Activated CD4-positive, alpha-beta T cell treated with anti-CD3 and anti-CD28 coated beads, Interleukin-2, amount 50 U/mL, for 48 hours (primary cell): ENCODE measurements around the gene TRIM39.
A peak's percentile ranks its signal among the peaks of the same experiment; 100 is the strongest.
"Not testable (repeated sequence)": the region's sequence is repeated elsewhere in the genome, so short reads cannot be mapped to it uniquely, and the experiment has no call there.

Experiments
- DNase-seq, 2 experiments: peaks; one replicate each; pipeline ENCODE4 v3.0.0-alpha.2; 2020

Gene TRIM39

DNA sequence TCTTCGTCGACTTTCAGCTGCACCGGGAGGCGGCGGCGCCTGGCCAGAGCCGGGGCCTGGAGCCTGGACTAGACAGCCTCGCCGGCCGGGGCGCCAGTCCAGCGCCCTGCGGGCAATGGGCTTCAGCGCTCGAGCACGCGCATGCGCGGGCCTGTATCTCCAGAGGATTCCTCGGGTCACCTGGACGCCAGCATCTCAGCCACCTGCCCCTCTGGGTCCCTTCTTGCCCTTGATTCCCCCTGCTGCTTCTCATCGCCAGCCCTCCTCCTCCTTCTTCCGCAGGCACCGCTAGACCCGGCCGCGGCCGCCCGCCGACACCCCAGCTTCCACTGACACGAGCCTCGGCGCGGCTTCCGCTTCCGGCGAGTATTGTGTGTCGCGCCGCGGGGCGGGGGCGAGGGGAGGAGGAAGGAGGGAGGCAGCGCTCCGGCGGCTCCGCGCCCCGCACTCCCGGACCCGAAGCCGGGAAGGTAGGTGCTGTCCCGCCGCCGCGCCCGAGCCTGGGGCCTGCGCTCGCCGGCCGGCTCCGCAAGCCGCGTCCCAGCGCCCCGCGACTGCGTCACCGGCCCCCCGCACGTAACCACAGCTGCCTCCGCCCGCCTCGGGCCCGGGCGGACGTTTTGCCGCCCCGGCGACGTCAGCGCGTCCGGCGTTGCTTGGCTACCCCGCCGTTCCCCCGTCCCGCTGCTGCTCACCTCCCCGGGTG, at the start of gene TRIM39:
Gene TRIM39, plus strand, starts transcription at position 402 of the 706 bp plus-strand sequence. CDS start 2,391 bp downstream, outside the sequence.
- DNase-seq: peak; percentile 85 to 88

DNA sequence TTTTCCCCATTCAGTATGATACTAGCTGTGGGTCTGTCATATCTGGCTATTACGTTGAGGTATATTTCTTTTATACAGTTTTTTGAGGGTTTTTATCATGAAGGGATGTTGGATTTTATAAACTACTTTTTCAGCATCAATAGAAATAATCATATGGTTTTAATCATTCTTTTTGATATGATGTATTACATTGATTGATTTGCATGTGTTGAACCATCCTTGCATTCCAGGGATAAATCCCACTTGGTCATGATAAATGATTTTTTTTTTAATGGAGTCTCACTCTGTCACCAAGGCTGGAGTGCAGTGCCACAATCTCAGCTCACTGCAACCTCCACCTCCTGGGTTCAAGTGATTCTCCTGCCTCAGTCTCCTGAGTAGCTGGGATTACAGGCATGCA, 45.7 kb upstream of the TRIM39 start:
- not testable (repeated sequence) for DNase-seq

DNA sequence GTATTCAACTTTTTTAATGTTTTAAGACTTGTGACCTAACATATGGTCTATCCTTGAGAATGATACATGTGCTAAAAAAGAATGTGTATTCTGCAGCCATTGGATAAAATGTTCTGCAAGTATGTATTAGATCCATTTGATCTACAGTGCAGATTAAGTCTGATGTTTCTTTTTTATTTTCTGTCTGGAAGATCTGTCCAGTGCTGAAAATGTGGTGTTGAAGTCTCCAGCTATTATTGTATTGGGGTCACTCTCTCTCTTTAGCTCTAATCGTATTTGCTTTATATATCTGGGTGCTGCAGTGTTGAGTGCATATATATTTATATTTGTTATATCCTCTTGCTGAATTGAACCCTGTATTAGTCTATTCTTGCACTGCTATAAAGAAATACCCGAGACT, 44.2 kb upstream of the TRIM39 start:
- DNase-seq: no peak

DNA sequence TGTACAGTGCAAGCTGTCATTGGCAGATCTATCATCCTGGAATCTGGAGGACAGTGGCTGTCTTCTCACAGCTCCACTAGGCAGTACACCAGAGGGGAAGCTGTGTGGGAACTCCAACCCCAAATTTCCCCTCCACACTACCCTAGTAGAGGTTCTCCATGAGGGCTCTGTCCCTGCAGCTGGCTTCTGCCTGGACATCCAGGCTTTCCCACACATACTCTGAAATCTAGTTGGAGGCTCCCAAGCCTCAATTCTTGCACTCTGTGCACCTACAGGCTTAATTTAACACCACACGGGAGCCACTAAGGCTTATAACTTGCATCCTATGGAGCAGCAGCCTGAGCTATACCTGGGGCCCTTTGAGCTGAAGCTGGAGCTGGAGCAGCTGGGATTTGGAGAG, 43.0 kb upstream of the TRIM39 start:
- DNase-seq: no peak

DNA sequence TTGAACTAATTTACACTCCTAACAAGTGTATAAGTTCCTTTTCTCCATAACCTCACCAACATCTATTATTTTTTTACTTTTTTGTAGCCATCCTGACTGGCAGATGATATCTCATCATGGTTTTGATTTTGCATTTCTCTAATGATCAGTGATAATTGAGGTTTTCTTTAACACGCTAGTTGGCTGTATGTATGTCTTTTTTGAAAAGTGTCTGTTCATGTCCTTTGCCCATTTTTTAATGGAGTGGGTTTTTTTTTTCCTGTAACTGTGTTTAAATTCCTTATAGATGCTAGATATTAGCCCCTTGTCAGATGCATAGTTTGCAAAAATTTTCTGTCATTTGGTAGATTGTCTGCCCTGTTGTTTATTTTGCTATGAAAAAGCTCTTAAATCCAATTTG, 39.6 kb upstream of the TRIM39 start:
- DNase-seq: no peak

DNA sequence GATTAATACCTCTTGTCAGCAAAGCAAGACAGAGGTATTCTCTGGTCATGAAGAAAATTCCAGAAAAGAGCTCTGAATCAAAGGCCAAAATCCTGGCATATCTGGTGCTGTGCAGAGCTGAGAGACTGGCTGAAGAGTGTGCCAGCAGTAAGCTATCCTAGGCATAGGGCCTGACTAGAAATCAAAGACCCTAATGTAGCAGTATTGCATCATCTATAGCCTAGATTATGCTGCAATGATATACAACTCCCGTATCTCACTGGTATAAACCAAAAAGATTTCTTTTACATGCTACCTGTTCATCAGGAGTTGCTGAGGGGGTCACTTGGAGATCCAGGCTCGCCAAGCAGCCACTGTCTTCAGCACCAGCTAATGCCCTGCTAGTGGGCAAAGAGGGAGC, 30.9 kb upstream of the TRIM39 start:
- DNase-seq: no peak

DNA sequence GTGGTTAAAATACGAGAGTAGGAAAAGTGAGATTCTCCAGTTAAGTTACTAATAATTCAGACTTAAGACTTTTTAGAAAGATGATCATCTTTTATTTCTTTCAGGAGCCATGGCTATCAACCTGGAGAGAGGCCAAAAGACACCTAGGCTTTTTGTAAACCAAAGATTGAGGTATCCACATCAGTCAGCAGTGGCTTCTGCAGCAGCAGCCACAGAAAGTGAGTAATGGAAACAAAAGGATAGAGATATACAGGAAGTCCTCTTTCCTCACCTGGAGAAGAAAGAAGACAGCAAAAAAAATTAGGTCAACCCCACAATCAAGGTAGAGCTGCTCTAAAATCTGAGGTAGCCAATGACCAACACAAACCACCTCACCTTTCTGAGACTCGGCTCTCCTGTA, 22.7 kb upstream of the TRIM39 start:
- DNase-seq: no peak

DNA sequence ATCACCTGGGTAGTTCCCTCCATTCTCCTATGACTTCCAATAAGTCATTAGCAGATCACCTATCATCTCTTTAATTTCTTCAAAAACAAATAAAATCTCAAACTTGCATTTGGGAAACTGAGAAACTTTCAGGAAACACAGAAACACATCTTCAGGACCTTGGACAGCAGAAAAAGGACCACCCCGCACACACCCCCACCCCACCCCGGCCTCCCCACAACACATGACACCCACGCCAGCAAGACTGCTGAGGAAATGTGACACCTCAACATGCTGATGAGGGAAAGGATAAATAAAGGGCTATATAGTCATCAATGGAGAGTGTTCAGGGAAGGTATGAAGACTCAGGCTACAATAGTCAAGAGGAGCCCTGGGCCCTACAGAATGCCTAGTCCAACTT, 15.6 kb upstream of the TRIM39 start:
- no peak for DNase-seq

DNA sequence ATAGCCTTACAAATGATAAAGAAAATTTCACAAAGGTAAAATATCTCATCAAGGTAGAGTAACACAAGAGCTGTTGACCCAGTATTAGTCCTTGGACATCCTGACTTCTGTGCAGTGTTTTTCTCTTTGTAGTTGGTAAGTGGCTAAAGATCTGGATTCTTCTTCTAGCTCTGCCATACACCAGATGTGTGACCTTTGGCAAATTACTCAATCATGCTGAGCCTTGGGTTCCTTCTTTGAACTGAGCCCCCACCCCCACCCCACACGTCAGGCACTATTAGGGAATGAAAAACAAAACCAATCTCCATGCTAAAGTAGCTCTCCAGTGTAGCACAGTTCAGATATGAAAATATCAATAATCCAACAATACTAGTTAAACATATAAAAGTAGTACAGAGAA, 15.1 kb upstream of the TRIM39 start:
- no peak for DNase-seq

DNA sequence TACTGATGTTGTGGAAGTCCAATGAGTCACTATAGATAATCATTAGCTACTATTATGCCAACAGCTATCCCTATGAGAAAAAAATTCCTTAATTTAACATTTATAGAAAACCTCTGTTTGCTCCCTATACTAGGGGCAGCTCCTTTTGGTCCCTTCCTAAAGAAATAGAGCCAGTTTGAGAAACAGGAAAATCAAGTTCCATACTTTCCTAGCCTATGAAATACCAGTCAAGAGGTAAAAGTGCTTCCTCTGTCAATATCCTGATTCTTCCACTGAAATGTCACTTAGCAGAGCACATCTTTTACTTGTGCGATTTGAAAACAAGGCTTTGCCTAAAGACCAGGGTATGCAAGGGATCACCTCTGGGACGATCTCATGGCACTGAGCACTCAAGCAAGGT, 14.5 kb upstream of the TRIM39 start:
- no peak for DNase-seq

DNA sequence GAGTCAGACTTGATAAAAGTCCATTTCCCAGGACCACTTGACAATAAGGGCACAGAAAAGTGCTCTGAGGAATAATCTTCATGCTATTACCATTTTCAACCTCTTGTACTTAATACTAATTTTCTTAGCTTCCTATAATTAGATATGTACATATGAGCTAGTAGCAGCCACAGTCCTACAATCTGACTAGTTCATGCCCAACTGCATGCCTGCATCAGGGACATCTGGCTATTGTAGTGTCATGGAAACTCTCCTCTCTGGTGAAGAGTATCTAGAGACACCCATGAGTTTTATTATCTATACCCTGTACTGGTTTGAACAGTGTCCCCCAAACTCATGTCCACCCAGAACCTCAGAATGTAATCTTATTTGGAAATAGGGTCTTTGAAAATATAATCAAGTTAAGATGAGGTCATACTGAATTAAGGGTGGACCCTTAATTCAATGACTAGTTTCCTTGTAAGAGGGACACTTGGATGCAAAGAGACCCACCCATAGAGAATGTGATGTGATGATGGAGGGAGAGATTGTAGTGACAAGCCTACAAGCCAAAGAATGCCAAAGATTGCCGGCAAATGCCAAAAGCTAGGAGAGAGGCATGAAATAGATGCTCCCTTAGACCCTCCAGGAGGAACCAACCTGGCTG, 13.9 kb upstream of the TRIM39 start:
- no peak for DNase-seq

DNA sequence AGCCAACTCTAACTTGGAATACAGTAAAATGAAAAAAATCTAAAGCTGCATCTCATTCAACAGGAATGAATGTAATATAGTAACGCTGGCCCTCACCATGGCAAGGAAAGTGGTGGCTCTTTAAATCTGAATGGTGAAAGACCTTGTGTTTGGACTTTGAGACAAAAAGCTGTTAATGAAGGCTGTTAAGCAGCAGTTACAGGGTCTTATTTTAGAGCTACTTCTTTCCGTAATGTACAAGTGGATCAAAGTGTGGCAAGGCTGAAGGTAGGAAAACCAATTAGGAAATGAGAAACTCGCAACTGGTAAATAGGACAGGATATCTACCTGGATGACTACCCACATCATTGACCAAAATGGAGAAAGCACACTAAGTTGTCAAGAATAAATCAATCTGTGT, 11.6 kb upstream of the TRIM39 start:
- DNase-seq: no peak

DNA sequence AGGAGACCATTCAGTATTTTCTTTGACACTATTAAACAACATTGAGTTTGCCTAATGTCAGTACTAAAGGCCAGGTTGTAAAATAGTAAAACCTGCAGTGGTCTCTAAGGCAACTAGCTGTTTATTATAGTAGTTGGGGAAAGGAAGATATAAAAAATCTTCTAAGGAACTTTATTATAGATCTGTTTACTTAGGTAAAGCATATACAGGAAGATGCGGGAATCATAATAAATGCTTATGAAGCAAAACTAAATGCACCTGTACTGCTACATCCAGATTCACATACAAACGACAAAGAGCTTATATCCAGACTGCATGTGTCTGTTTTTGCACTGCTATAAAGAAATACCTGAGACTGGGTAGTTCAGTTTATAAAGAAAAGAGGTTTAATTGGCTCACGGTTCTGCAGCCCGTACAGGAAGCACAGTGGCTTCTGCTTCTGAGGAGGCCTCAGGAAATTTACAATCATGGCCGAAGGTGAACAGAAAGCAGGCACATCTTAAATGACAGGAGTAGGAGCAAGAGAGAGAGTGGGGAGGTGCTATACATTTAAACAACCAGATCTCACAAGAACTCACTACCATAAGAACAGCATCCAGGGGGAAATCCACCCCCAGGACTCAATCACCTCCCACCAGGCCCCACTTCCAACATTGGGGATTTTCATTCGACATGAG, 8.7 kb upstream of the TRIM39 start:
- DNase-seq: no peak

DNA sequence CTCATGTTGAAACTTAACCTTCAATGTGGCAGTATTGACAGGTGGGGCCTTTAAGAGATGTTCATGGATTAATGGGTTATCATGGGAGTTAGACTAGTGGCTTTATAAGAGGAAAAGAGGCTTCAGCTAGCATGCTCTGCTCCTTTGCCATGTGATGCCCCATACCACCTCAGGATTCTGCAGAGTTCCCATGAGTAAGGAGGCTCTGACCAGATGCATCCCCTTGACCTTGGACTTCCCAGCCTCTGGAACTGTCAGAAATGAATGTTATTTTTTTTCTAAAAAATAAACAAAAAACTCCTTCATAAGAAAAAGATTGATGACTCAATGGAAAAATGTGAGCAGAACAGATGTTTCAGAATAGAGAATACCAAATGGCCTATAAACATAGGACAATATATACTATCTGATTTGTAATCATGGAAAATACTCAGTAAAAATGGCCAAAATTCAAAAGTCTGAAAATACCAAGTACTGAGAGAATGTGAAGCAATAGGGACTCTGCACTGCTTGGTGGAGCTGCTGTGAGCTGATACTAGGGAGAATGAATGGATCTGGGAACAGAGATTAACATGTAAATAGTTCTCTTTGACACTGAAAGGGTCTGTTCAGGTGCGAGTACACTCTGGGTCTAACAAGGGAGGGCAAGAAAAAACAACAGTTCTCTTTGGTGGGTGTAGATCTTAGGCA, 7.4 kb upstream of the TRIM39 start:
- DNase-seq: no peak

DNA sequence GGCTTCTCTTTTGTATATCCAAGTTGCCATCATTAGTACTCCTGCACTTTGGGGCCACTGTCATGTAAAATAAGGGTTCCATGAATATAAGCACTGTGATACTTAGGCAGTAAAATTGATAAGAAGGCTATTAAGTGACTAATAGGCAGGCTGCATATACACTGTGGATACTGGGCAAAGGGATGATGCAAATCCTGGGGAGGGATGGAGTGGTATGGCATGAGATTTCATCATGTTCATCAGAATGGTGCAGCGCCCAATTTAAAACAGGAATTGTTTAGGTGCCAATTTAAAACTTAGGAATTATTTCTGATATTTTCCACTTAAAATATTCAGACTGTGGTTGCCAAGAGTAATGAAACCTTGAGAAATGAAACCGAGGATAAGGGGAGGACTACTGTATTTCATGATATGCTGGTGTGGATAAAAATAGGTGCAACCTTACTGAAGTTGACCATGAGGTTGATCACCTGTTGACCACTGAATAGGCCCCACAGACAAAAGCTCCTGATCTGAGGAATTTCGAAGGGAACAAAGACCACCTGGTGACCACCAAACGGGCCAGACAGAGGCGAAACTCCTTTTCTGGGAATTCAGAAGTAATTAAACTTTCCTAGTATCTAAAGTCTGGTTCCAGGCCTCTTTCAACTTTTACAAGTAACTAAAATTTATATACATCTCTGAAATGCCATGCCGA, 4.9 kb upstream of the TRIM39 start:
- DNase-seq: no peak

DNA sequence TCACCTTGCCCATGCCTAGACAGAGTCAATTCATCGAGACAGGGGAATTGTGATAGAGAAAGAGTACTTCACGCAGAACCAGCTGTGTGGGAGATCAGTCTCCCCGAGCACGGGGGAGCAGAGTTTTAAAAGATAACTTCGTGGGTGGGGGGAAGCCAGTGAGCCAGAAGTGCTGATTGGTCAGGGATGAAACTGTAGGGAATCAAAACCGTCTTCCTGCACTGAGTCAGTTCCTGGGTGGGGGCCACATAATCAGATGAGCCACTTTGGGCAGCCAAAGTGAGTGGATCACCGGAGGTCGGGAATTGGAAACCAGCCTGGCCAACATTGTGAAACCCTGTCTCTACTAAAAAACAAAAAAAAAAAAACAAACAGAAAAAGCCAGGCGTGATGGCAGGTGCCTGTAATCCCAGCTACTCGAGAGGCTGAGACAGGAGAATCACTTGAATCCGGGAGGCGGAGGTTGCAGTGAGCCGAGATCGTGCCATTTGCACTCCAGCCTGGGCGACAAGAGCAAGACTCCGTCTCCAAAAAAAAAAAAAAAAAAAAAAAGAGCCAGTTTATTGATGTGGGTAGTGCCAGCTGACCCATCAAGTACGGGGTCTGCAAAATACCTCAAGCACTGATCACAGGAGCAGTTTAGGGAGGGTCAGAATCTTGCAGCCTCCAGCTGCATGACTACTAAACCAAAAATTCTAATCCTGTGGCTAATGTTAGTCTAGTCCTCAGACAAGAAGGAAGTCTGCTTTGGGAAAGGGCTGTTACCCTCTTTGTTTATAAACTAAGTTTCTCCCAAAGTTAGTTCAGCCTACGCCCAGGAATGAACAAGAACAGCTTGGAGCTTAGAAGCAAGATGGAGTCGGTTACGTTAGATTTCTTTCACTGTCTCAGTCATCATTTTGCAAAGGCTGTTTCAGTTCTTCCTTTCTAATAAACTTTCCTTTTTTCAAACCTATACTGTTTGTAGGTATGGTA, 3.9 kb upstream of the TRIM39 start:
- DNase-seq: peak; percentile 26 to 46

DNA sequence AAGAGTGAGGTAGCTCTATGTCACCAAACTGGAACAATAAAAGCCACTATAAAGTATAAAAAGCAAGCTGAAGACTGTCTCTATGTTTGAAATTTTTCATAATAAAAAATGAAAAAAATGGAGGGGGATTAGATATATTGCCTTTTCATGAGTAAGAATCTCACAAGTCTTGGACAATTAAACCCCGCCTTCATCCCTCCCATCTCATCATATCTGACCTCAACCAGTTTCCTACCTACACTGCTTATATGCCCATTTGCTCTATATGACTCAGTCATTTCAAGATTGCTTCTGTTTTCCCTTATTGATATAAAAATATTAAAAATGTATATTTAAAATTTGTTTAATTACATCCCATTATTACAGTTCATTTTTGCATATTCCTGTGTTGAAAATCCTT, 2.9 kb upstream of the TRIM39 start:
- DNase-seq: no peak

DNA sequence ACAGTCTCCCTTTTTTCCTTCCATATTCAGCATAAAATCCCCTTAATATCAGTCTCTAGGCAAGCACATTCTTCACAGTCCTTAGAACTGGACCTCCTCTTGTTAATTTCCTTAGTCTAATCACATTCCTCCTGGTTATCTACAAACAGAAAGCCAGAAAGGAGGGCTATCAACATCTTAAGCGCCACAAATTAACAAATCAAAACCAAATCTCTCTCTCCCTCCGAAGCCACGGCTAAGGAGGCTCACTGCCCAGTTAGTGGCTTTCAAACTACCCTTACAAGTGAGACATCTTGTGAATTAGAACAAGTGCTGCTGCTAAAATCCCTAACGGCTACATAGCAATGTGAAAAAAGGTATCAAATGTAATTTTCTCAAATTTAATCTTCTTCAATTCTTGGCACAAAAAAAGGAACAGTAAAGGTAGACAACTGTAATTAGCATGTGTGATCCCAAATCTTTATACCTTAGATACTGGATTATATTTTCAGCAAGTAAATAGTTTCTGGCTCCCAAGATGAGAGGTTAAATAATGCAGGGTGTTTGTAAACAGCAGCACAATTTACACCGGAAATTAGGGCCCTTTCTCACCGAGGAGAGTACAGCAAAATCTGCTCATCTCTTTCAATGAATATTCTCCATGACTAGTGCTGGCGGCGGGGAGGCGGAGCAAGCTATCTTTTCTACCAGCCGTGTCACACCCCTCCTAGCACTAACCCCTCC, 1.4 kb upstream of the TRIM39 start:
- peak; percentile 88 to 91 for DNase-seq

DNA sequence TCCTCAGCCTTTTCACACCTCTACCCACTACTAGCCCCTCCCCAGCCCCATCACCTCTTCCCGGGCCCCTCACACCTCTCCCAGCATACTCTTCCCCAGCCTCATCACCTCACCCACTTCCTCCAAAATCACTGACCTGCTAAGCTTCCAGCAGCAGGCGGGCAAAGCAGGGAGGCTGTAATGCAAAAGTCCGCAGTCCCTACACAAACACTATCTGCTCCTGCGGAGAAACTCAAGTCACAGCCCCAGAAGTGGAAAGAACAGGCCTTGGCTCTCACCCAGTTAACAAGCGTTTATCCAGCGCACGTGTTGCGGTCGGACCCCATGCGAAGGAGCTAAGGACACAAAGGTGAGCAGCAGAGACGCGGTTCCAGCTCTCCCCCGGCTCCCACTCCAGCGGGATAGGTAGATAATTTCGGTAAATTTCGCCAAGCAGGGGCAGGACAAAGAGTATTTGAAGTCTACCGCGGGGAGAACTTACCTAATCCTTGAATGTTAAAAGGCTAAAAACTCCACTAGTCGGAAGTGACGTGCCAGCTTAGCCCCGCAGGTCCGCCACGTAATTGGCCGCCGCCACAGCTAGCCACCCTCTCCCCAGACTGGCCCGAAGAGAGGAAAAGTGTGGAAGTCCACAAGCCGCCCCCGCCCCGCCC, 728 bp upstream of the TRIM39 start:
- peak; percentile 78 to 82 for DNase-seq

DNA sequence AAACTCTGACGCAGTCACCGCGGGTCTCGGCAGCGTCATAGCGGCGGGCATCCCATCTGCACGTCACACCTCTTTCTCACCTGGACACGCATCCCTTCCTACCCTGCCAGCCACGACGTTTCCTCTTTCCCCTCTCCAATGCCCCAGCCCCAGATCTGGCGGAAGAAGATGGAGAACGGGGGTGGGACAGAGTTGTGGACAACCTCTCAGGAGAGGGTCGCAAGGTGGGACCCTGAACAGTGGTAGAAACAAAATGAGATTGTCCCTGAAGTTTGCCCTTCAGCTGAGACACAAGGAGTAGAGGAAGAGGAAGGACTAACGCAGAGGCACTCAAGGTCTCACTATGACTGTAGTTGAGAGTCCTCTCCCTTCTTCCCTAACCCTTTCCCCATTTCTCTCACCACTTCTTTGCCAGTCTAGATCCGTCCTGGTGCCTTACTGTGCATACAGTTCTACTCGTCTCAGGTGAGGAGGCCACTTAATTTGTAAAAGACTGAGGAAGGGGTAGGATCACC, 562 bp downstream of the TRIM39 start:
- DNase-seq: no peak
